ENCODE results near the gene RAB31.

DNA sequence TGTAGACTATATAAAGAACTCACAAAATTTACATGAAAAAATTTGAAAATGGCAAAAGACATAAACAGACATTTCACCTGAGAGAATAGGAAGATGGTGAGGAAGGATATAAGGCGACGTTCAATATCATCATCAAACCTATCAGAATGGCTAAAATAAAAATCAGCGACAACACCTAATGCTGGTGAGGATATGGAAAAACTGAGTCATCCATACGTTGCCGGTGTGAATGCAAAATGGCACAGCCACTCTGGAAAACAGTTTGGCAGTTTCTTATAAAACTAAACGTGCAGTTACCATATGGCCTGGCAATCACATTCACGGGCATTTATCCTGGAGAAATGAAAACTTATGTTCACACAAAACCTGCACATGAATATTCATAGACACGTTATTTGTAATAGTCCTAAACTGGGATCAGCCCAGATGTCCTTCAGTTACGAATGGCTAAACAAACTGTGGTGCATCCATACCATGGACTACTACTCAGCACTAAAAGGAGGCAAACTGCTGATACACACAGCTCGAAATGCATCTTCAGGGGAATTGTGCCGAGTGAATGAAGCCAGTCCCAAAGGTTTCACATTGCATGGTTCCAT lies 114.6 kb downstream of the RAB31 start:
- TF ChIP-seq POLR2A (IDR thresholded peaks at IDR 0.05), result no peak
- TF ChIP-seq, protein P1, sequence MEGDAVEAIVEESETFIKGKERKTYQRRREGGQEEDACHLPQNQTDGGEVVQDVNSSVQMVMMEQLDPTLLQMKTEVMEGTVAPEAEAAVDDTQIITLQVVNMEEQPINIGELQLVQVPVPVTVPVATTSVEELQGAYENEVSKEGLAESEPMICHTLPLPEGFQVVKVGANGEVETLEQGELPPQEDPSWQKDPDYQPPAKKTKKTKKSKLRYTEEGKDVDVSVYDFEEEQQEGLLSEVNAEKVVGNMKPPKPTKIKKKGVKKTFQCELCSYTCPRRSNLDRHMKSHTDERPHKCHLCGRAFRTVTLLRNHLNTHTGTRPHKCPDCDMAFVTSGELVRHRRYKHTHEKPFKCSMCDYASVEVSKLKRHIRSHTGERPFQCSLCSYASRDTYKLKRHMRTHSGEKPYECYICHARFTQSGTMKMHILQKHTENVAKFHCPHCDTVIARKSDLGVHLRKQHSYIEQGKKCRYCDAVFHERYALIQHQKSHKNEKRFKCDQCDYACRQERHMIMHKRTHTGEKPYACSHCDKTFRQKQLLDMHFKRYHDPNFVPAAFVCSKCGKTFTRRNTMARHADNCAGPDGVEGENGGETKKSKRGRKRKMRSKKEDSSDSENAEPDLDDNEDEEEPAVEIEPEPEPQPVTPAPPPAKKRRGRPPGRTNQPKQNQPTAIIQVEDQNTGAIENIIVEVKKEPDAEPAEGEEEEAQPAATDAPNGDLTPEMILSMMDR (IDR thresholded peaks at IDR 0.05), result no peak
- TF ChIP-seq POLR2AphosphoS5 (IDR thresholded peaks at IDR 0.05; ENCODE audit: insufficient read depth in 1 of 2, low read depth in 1 of 2), result no peak
